HG02798 (cell line): Measurements from ENCODE around the gene NFIX.
A peak's percentile ranks its signal among the peaks of the same experiment; 100 is the strongest.
"Not testable (repeated sequence)": the region's sequence is repeated elsewhere in the genome, so short reads cannot be mapped to it uniquely, and the experiment has no call there.

Source experiments
- ATAC-seq: cut with Tn5 transposase; IDR thresholded peaks from one replicate; pipeline ENCODE4 v1.9.1; 2021; ENCODE audit warnings: mild to moderate bottlenecking; ENCODE audit not compliant: unreplicated experiment, poor library complexity

NFIX gene

DNA sequence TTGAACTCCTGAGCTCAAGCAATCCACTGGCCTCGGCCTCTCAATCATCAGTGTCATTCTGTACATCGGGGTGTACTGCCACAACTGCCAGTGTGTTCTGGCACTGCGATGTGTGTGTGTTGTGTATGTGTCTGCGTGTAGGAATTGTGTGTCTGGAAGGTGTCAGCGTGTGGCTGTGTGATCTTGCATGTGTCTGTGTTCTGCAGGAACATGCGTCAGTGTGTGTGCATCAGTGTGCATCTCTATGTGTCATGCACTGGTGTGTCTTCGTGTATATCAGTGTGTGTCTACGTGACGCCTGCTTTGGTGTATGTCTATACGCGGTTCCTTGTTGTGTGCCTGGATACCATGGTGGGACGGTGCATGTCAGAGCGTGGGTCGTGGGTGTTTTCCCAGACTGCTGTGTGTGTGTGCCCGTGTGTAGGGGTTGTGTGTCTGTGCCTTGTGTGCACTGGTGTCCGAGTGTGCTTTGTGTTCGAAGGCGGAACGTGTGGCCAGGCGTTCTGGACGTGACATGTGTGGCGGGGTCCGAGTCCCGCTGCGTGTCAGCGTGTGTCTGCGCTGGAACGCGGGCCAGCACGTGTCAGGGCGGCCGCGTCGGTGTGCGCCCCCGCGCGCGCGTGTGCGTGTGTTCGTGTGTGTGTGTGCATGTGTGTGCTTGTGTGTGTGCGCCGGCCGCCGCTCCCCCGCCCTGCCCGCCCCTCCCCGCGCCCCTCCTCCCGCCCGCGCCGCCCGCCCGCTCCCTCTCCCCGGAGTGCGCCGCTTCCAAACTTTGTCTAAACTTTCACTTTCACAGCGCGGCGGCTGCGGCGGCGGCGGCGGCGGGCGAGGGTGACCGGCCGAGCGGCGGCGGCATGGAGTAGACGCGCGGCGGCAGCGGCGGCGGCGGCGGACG, at the start of gene NFIX:
Gene NFIX, plus strand, starts transcription at position 775 of the 895 bp plus-strand sequence. CDS start 363 bp downstream, outside the sequence.
- ATAC-seq, result no peak

GRCh38 chr19:12945479-12946091, 49.7 kb upstream of the NFIX start, which contains the start of gene RAD23A:
RAD23A (plus strand) TSS chr19:12945862; CDS start chr19:12945949, 87 bp downstream.
- ATAC-seq, result peak; percentile 90

GRCh38 chr19:12946092-12946721, 49.1 kb upstream of the NFIX start:
- ATAC-seq, result peak; percentile 28

- no peak for ATAC-seq
Measured at GRCh38 chr19:12946731-12947496, 48.4 kb upstream of the NFIX start.

DNA sequence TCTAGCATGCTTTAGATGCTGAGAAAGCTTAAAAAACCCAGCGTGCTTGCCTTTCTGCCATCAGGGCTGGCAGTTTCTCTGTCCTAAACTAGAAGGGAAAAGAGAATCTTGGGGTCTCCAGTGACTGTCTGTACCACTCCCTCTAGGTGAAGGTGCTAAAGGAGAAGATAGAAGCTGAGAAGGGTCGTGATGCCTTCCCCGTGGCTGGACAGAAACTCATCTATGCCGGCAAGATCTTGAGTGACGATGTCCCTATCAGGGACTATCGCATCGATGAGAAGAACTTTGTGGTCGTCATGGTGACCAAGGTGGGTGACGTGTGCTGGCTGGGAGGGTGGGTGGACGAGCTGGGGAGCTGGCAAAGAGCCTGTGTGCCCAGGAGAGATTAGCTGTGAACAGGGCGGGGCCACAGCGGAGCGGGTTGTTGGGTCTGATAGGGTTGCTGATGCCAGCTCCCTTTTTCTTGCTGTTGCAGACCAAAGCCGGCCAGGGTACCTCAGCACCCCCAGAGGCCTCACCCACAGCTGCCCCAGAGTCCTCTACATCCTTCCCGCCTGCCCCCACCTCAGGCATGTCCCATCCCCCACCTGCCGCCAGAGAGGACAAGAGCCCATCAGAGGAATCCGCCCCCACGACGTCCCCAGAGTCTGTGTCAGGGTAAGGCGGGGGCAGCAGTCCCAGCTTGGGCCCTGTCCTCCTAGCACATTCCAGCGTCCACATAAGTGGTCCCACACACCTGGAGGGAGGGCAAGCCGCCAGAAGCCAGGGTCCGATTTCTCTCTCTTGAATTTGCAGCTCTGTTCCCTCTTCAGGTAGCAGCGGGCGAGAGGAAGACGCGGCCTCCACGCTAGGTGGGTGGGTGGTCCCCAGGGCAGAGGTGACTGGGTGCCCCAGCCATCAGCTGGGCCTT, 47.3 kb upstream of the NFIX start:
- ATAC-seq, result no peak

DNA sequence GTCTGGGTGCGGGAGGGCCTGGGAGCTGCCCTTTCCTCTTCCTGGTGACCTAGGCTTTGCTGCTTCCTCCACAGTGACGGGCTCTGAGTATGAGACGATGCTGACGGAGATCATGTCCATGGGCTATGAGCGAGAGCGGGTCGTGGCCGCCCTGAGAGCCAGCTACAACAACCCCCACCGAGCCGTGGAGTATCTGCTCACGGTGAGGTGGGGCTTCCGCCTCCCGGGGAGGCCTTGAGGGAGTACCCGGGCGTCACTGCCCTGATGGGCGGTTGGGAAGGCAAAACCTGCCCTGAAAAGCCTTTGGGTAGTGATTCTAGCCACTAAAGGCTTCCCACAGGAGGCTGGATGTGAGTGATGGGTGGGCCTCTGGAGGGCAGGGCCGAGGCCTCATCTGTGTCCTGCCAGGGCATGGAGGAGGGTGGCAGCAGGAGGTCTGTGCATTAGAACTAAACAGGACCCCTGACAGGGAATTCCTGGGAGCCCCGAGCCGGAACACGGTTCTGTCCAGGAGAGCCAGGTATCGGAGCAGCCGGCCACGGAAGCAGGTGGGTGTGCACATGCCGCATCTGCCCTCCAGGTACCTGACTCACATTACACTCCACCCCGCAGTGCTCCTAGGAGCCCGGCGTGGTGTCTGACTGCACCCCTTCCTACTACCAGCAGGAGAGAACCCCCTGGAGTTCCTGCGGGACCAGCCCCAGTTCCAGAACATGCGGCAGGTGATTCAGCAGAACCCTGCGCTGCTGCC, 46.5 kb upstream of the NFIX start:
- ATAC-seq, result no peak

DNA sequence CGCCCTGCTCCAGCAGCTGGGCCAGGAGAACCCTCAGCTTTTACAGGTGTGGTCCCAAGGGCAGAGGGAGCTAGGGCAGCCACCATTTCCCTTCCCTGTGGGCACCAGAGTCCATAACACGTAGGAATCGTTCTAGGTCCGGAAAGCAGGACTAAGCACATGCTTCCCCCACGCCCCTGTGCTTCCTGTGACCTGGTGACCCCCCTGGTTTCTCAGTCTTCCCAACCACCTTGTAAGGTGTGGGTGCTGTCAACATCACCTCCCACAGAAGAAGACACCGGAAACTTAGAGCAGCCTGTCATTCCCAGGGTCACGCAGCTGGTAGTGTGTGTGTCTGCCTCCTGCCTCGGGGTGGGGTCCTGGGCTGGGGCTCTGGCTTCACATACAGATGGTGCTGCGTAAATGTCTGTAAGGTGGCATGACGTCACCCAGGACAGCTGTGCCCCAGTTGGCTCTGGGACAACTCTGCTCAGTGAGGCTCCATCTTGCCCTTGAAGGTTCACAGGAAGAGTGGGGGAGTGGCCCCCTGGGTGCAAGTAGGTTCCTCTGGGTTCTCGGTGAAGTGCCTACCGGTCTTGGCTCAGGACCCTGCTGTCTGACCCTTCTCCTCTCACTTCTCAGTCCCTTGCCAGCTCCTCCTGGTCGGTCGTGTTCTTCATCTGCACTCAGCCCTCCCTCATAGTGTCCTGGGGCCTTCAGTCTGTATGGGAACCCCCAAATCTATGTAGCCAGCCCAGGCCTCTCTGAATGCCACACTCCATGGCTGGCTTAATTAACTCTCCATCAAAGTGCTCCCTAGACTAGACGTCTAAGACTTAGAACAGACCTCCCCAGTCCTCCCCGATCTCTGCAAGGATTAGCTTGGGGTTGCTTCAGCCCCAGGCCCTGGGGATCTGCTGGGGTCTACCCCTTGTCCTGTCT, 45.7 kb upstream of the NFIX start:
- no peak for ATAC-seq

DNA sequence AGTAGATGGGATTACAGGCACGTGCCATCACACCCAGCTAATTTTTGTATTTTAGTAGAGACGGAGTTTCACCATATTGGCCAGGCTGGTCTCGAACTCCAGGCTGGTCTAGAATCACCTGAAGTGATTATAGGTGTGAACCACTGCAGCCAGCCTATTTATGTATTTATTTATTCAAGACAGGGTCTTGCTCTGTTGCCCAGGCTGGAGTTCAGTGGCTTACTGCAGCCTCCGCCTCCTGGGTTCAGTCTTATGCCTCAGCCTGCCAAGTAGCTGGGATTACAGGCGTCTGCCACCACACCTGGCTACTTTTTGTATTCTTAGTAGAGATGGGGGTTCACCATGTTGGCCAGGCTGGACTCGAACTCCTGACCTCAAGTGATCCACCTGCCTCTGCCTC, 43.2 kb upstream of the NFIX start:
- ATAC-seq, result not testable (repeated sequence)

- no peak for ATAC-seq
Measured at GRCh38 chr19:12952488-12953137, 42.7 kb upstream of the NFIX start.

DNA sequence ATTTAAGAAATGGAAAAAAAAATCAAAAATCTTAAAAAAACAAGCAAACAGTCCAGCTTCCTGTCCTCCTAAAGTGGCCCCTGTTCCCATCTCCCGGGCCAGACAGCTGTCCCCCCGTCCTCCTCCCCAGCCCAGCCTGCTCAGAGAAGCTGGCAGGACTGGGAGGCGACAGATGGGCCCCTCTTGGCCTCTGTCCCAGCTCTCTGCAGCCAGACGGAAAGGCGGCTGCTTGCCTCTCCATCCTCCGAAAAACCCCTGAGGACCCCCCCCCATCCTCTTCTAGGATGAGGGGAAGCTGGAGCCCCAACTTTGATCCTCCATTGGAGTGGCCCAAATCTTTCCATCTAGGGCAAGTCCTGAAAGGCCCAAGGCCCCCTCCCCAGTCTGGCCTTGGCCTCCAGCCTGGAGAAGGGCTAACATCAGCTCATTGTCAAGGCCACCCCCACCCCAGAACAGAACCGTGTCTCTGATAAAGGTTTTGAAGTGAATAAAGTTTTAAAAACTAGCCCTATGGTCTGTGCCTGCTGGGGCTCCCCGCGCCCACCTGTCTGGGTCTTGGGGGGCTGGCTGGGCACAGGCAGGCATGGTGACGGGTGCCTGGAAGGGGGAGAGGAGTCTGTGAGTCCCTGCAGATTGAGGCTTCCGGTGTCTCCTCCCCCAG, 42.0 kb upstream of the NFIX start:
- no peak for ATAC-seq

GRCh38 chr19:12953799-12954611, 41.3 kb upstream of the NFIX start:
- no peak for ATAC-seq

DNA sequence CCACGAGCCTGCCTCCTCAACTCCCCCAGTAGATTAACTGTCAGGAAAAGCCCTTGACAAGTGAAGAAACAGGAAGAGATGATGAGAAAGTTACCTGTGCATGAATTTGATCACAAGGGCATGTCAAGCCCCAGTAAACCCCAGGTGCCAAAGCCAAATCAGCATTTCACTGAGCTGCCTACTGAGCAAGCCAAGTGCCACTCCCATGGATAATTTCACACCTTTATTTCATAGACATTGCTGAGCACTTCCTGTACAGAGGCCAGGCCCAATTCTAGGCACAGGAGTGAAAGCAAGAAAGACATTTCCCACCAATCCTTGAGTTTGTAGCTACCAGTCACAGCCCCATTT, 40.7 kb upstream of the NFIX start:
- ATAC-seq, result no peak

DNA sequence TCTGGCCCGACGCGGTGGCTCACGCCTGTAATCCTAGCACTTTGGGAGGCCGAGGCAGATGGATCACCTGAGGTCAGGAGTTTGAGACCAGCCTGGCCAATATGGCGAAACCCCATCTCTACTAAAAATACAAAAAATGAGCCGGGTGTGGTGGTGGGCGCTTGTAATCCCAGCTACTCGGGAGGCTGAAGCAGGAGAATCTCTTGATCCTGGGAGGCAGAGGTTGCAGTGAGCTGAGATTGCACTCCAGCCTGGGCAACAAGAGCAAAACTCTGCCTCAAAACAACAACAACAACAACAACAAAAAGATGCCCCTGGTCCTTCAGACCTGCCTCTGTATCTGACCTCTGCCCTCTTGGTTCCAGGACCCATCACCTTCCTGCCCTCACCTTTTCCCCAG, 39.7 kb upstream of the NFIX start:
- ATAC-seq, result not testable (repeated sequence)

DNA sequence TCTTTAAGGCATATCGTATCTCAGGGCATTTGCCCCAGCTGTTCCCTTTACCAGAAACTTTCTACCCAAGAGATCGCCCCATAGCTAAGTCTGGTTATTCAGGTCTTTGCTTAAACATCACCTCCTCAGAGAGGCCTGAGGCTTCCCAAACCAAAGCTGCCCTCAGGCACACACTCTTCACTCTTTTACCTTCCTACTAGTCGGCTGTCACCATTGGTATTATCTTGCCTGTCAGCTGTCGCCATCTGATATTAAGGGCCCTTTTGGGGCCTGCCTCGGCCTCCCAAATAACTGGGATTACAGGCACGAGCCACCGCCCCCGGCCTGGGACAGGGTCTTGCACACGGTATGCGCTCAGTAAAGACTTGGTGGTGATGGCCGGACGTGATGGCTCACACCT, 39.3 kb upstream of the NFIX start:
- no peak for ATAC-seq

GRCh38 chr19:12956446-12957388, 38.6 kb upstream of the NFIX start, which contains the start of gene GADD45GIP1:
GADD45GIP1 (minus strand) TSS chr19:12957223; CDS start chr19:12957212, 11 bp downstream.
- peak; percentile 76 for ATAC-seq
